ENCODE results near the gene EMSY.
A peak's percentile ranks its signal among the peaks of the same experiment; 100 is the strongest.

EMSY gene, protein sequence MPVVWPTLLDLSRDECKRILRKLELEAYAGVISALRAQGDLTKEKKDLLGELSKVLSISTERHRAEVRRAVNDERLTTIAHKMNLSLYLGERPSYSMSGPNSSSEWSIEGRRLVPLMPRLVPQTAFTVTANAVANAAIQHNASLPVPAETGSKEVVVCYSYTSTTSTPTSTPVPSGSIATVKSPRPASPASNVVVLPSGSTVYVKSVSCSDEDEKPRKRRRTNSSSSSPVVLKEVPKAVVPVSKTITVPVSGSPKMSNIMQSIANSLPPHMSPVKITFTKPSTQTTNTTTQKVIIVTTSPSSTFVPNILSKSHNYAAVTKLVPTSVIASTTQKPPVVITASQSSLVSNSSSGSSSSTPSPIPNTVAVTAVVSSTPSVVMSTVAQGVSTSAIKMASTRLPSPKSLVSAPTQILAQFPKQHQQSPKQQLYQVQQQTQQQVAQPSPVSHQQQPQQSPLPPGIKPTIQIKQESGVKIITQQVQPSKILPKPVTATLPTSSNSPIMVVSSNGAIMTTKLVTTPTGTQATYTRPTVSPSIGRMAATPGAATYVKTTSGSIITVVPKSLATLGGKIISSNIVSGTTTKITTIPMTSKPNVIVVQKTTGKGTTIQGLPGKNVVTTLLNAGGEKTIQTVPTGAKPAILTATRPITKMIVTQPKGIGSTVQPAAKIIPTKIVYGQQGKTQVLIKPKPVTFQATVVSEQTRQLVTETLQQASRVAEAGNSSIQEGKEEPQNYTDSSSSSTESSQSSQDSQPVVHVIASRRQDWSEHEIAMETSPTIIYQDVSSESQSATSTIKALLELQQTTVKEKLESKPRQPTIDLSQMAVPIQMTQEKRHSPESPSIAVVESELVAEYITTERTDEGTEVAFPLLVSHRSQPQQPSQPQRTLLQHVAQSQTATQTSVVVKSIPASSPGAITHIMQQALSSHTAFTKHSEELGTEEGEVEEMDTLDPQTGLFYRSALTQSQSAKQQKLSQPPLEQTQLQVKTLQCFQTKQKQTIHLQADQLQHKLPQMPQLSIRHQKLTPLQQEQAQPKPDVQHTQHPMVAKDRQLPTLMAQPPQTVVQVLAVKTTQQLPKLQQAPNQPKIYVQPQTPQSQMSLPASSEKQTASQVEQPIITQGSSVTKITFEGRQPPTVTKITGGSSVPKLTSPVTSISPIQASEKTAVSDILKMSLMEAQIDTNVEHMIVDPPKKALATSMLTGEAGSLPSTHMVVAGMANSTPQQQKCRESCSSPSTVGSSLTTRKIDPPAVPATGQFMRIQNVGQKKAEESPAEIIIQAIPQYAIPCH (N-terminal part only)

DNA sequence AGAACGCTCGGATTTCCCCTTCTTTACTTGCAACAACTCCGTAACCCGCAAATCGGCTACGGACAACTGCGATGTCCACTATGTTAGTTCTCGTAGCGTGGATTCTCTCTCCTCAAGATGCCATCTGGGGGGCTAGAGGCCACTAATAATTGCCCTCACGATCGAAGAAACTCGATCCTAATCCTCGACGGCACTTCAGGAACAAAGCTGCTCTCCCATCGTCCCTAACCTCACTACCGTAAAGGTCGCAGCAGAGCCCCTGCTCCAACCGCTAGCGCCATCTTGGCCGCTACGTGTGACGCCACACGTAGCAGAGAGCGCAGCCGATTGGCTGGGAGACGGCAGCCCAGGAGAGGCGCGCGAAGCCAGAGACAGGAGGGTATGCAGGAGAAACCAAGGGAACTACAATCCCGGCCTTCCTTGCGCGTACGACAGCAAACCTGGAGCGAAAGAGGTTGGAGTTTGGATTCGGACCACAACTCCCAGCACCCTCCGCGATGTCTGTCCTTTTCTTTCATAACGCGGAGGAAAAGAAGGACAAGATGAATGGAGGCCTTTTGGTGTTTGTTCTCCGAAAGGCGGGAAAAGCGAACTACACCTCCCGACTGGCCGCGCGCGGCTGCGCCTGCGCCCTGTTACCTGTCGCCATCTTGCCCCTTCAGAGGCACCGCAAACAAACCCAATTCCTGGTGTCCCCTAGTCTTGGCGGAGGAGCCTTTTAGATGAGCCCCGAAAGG is at the start of gene EMSY:
TSS of gene EMSY (plus strand) at position 635 of the 737 bp plus-strand sequence. CDS start 1,921 bp downstream, outside the sequence.
- peak within 1 kb of the TSS; percentile 77 for H3K4me2 ChIP-seq (ENCODE audit: low read depth, low read length, poor library complexity, severe bottlenecking)
- H3K27ac ChIP-seq (ENCODE audit: low read depth, low read length), result peak within 1 kb of the TSS; percentile 80
- 0 out of 2 replicates have a peak, but pooled peaks cover 8% of the 10 kb centered on the region for H4K20me1 ChIP-seq (ENCODE audit: low read depth, low read length)
- no peaks in the 10 kb centered on the region for H3K9me3 ChIP-seq (ENCODE audit: insufficient read depth, low read length)
- H3K79me2 ChIP-seq (ENCODE audit: insufficient read depth, low read length), result peaks cover 54% of the 10 kb centered on the region
- H3K36me3 ChIP-seq (ENCODE audit: low read length), result peaks cover 15% of the 10 kb centered on the region
- no peaks in the 10 kb centered on the region; the same call in 1 of the 2 replicates for H3F3A ChIP-seq (ENCODE audit: insufficient read depth)
- no peaks in the 10 kb centered on the region for H3K27me3 ChIP-seq (ENCODE audit: low read length)
- H3K9me2 ChIP-seq (replicated peaks; ENCODE audit: insufficient read depth, low read length), result no peaks in the 10 kb centered on the region
- H2AFZ ChIP-seq (ENCODE audit: low read depth, low read length, severe bottlenecking), result peak within 1 kb of the TSS; percentile 66
- H3K9ac ChIP-seq (ENCODE audit: low read length), result peak within 1 kb of the TSS; percentile 98
- peak within 1 kb of the TSS; percentile 91 for H3K4me3 ChIP-seq (ENCODE audit: insufficient read depth, low read length, poor library complexity, severe bottlenecking)
- TF ChIP-seq, protein P1, sequence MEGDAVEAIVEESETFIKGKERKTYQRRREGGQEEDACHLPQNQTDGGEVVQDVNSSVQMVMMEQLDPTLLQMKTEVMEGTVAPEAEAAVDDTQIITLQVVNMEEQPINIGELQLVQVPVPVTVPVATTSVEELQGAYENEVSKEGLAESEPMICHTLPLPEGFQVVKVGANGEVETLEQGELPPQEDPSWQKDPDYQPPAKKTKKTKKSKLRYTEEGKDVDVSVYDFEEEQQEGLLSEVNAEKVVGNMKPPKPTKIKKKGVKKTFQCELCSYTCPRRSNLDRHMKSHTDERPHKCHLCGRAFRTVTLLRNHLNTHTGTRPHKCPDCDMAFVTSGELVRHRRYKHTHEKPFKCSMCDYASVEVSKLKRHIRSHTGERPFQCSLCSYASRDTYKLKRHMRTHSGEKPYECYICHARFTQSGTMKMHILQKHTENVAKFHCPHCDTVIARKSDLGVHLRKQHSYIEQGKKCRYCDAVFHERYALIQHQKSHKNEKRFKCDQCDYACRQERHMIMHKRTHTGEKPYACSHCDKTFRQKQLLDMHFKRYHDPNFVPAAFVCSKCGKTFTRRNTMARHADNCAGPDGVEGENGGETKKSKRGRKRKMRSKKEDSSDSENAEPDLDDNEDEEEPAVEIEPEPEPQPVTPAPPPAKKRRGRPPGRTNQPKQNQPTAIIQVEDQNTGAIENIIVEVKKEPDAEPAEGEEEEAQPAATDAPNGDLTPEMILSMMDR (IDR thresholded peaks at IDR 0.05; ENCODE audit: insufficient read depth, low read length, poor library complexity, severe bottlenecking), result no peak

DNA sequence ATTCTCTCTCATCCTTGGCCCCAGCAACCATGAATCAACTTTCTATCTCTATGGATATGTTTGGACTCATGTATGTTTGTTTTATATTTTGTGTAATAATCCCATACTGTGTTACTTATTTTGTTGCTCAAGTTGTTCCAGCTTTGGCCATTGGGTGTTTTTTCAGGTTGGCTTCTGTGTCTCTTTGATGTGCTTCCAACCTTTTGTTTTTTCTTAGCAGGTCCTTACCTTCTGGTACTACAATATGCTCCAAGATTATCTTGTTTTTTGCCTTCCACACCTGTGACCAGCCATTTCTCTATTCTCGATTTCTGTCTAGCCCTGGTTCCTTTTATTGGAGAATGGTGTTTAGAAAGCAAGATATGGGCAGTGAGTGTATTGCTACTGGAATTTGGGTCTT is 49.5 kb upstream of the EMSY start:
- no peaks in the 10 kb centered on the region for H3K9me3 ChIP-seq (ENCODE audit: insufficient read depth, low read length)
- TF ChIP-seq EZH2phosphoT487 (conservative IDR thresholded peaks at IDR 0.05; ENCODE audit: low read length), result no peak
- no peak overlapping the region for H3K4me2 ChIP-seq (ENCODE audit: low read depth, low read length, poor library complexity, severe bottlenecking)

DNA sequence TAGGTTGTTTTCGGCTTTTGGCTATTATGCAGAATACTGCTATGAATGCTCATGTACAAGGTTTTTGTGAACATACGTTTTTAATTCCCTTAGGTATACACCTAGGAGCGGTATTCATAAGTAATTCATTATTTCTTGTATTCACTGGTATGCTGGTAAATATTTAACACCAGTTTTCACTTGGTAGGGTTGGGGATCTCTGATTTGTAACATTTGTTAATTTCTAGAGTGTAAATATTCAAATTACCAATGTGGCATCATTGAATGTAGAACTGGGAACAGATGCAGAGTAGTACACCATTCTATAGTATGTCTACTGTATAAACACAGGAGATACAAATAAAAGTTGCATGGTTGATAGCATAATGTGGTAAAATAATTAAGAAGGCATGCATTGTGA is 47.4 kb upstream of the EMSY start:
- no peak overlapping the region for H3K27ac ChIP-seq (ENCODE audit: low read depth, low read length)
- no peak overlapping the region for H3K9ac ChIP-seq (ENCODE audit: low read length)
- no peaks in the 10 kb centered on the region for H3K27me3 ChIP-seq (ENCODE audit: low read length)
- no peaks in the 10 kb centered on the region for H3F3A ChIP-seq (ENCODE audit: insufficient read depth)
- H3K9me2 ChIP-seq (replicated peaks; ENCODE audit: insufficient read depth, low read length), result no peaks in the 10 kb centered on the region
- H3K36me3 ChIP-seq (ENCODE audit: low read length), result no peaks in the 10 kb centered on the region
- no peak overlapping the region for H3K4me2 ChIP-seq (ENCODE audit: low read depth, low read length, poor library complexity, severe bottlenecking)
- TF ChIP-seq, protein P1 (IDR thresholded peaks at IDR 0.05; ENCODE audit: insufficient read depth, low read length, poor library complexity, severe bottlenecking), result no peak
- TF ChIP-seq EZH2phosphoT487 (conservative IDR thresholded peaks at IDR 0.05; ENCODE audit: low read length), result no peak
- no peaks in the 10 kb centered on the region for H3K9me3 ChIP-seq (ENCODE audit: insufficient read depth, low read length)
- H3K79me2 ChIP-seq (ENCODE audit: insufficient read depth, low read length), result no peaks in the 10 kb centered on the region
- H4K20me1 ChIP-seq (ENCODE audit: low read depth, low read length), result 0 out of 2 replicates have a peak, but pooled peaks cover 2% of the 10 kb centered on the region
- no peak overlapping the region for H3K4me3 ChIP-seq (ENCODE audit: insufficient read depth, low read length, poor library complexity, severe bottlenecking)
- no peak overlapping the region for H2AFZ ChIP-seq (ENCODE audit: low read depth, low read length, severe bottlenecking)

More for the DNA sequence above, 49.5 kb upstream of the EMSY start:
- Histone ChIP-seq H3K36me3 (ENCODE audit: low read length) (no peaks in the 10 kb centered on the region), H3K27ac (ENCODE audit: low read depth, low read length) (no peak overlapping the region), H3F3A (ENCODE audit: insufficient read depth) (no peaks in the 10 kb centered on the region), H3K4me3 (ENCODE audit: insufficient read depth, low read length, poor library complexity, severe bottlenecking) (no peak overlapping the region), H3K9ac (ENCODE audit: low read length) (no peak overlapping the region), H3K27me3 (ENCODE audit: low read length) (no peaks in the 10 kb centered on the region), H2AFZ (ENCODE audit: low read depth, low read length, severe bottlenecking) (no peak overlapping the region), H4K20me1 (ENCODE audit: low read depth, low read length) (0 out of 2 replicates have a peak, but pooled peaks cover 5% of the 10 kb centered on the region), H3K9me2 (replicated peaks; ENCODE audit: insufficient read depth, low read length) (no peaks in the 10 kb centered on the region), H3K79me2 (ENCODE audit: insufficient read depth, low read length) (no peaks in the 10 kb centered on the region)

Data from SU-DHL-6 (cell line).